ENCODE measurements around the gene ARHGEF19. TPM values are rescaled to one million over a fixed set of nuclear protein-coding genes. Genes with fewer than 3 reads are reported as not detected.

Gene ARHGEF19
- total RNA-seq, 1 experiment from 2014 or later, result 21.1 TPM

DNA sequence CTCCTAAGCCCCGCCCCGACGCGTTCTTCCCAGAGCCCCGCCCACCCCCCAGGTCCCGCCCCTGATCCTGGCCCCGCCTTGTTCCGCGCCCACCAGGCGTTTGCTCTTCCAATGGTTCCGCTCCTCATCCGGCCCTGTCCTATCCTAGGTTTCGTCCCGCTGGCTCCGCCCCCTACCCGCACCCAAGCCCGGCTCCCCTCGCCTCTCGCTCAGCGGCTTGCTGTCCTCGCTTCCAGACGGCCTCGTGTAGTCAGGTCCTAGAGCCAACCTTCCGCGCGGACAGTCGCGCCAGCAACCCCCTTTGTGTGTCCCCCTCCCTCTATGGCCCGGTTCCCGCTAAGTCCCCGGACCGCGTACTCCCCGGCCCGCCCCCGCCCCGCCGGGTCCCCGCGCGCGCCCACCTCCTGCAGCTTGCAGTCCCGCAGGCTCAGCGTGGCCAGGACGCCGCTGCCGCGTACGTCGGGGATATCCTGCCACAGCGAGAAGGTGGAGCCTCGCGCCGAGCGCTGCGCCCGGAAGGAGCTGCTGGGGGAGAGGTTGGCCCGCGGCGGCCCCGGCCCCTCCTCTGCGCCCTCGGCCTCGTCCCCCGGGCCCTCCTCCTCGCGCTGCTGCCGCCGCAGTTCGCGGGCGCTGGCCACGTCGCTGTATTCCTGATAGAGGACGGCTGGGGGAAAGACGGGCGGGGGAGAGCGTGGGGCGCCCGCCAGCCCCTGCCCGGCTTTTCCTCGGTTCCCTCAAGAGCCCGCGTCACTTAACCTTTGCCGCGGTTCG lies 5.7 kb downstream of the ARHGEF19 start:
- Histone ChIP-seq H2BK120ac (ENCODE audit: low read depth, low read length, poor library complexity, severe bottlenecking) (no peak overlapping the region), H3K23ac (ENCODE audit: insufficient read length, low read depth, low read length) (no peak overlapping the region), H3K4ac (ENCODE audit: low read depth, low read length) (no peak overlapping the region), H4K91ac (ENCODE audit: insufficient read length, low read depth, low read length) (no peak overlapping the region), H3K27me3 (ENCODE audit: insufficient read depth, low read length) (no peaks in the 10 kb centered on the region), H3T11ph (ENCODE audit: low read length) (no peak overlapping the region), H4K8ac (replicated peaks; ENCODE audit: insufficient read length, low read depth, low read length) (no peak overlapping the region), H4K20me1 (ENCODE audit: control insufficient read depth, insufficient read depth, insufficient read length) (no peaks in the 10 kb centered on the region), H3K9me3 (ENCODE audit: control insufficient read depth, low read depth, low read length) (no peaks in the 10 kb centered on the region), H3K4me1 (ENCODE audit: insufficient read depth, low read length) (peaks cover 4% of the 10 kb centered on the region; the same call in 1 of the 2 replicates), H3K14ac (ENCODE audit: insufficient read depth, low read length) (peak overlapping the region; percentile 81; the same call in 1 of the 2 replicates), H3K79me1 (ENCODE audit: insufficient read depth, low read depth, low read length, poor library complexity, severe bottlenecking) (peaks cover under 1% of the 10 kb centered on the region), H2BK20ac (ENCODE audit: low read depth, low read length, poor library complexity, severe bottlenecking) (no peak overlapping the region), H3K27ac (ENCODE audit: insufficient read length, low read depth, low read length) (no peak overlapping the region), H2BK12ac (ENCODE audit: insufficient read length, low read depth, low read length) (no peak overlapping the region), H2BK5ac (ENCODE audit: insufficient read length, low read length) (no peak overlapping the region), H3K23me2 (ENCODE audit: insufficient read length, low read depth, low read length, poor library complexity, severe bottlenecking) (peaks cover 10% of the 10 kb centered on the region), H3K4me2 (ENCODE audit: insufficient read depth, insufficient read length, low read length) (peak overlapping the region; percentile 84), H3K18ac (ENCODE audit: insufficient read length, low read depth, low read length) (peak overlapping the region; percentile 57), H2BK15ac (ENCODE audit: low read depth, low read length) (no peak overlapping the region), H2AFZ (ENCODE audit: low read length) (no peak overlapping the region), H4K5ac (ENCODE audit: insufficient read length, low read depth, low read length) (no peak overlapping the region), H3K9ac (ENCODE audit: extremely low read depth, insufficient read length, low read length) (no peak overlapping the region), H3K79me2 (ENCODE audit: insufficient read depth, low read length) (no peaks in the 10 kb centered on the region; the same call in none of the 2 replicates), H2AK5ac (ENCODE audit: insufficient read length, low read length) (no peak overlapping the region), H3K56ac (ENCODE audit: insufficient read length, low read depth, low read length) (no peak overlapping the region)
- H3K36me3 Mint-ChIP-seq (ENCODE audit: insufficient read depth in 1 of 3, low read depth in 3 of 3), result peaks cover 9 to 28% (median 19%) of the 10 kb centered on the region in 3 experiments; a peak in 6 of 7 replicates
- TF ChIP-seq, protein P1, sequence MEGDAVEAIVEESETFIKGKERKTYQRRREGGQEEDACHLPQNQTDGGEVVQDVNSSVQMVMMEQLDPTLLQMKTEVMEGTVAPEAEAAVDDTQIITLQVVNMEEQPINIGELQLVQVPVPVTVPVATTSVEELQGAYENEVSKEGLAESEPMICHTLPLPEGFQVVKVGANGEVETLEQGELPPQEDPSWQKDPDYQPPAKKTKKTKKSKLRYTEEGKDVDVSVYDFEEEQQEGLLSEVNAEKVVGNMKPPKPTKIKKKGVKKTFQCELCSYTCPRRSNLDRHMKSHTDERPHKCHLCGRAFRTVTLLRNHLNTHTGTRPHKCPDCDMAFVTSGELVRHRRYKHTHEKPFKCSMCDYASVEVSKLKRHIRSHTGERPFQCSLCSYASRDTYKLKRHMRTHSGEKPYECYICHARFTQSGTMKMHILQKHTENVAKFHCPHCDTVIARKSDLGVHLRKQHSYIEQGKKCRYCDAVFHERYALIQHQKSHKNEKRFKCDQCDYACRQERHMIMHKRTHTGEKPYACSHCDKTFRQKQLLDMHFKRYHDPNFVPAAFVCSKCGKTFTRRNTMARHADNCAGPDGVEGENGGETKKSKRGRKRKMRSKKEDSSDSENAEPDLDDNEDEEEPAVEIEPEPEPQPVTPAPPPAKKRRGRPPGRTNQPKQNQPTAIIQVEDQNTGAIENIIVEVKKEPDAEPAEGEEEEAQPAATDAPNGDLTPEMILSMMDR (conservative IDR thresholded peaks at IDR 0.05), result no peak
- peak; percentile 99 for DNase-seq
- no CpG with 5 or more reads among the region's 87 CpGs for WGBS (ENCODE audit: extremely low coverage, insufficient read length, low lambda C conversion rate)
- no peaks in the 10 kb centered on the region for H3K27me3 Mint-ChIP-seq (ENCODE audit: low read depth)
- peaks cover 27 to 40% of the 10 kb centered on the region in 2 experiments for H3K4me1 Mint-ChIP-seq
- H3K27ac Mint-ChIP-seq, result peak overlapping the region in 2 of 3 experiments; percentile 97; a peak in 3 of 7 replicates
- H3K9me3 Mint-ChIP-seq, result no peaks in the 10 kb centered on the region
- peak overlapping the region; percentile 82 to 92 for H3K4me3 Mint-ChIP-seq
